K562 (cell line): ENCODE results near the gene CTBS.

Experiments used
- CBX1 ChIP-seq: sonication (generic); IDR thresholded peaks from 2 replicates; pipeline ENCODE4 v1.6.1; 2016; ENCODE audit warnings: antibody characterized with exemption, low read depth, mild to moderate bottlenecking
- GABPA ChIP-seq: fragments of 200-800 bp; sonication (Bioruptor generic); conservative IDR thresholded peaks from 2 replicates; pipeline ENCODE4 v1.6.1; 2016; ENCODE audit warnings: low read depth, missing genetic modification characterization, missing compliant biosample characterization
- GTF2A2 ChIP-seq: IDR thresholded peaks from 2 replicates; pipeline ENCODE4 v1.6.1; 2016; ENCODE audit warnings: mild to moderate bottlenecking, missing genetic modification characterization, missing compliant biosample characterization
- JUN ChIP-seq, 2 experiments: sonication (generic) in 1 of 2; formaldehyde crosslinking in 1 of 2; IDR thresholded peaks; 2 replicates each; pipeline versions ENCODE4 v1.6.1 to v1.8.0; 2012 to 2022; ENCODE audit warnings: borderline replicate concordance in 2 of 2, mild to moderate bottlenecking in 2 of 2, improper control_type of control experiment in 1 of 2, low read depth in 1 of 2, low read length in 1 of 2, missing genetic modification reagents in 1 of 2
- PHF8 ChIP-seq: fragments of 200-600 bp; sonication (generic); IDR thresholded peaks from 2 replicates; pipeline ENCODE4 v1.6.1; 2012; ENCODE audit warnings: mixed run types, mild to moderate bottlenecking, inconsistent platforms, low read length, moderate library complexity, borderline replicate concordance
- POLR2AphosphoS5 ChIP-seq: IDR thresholded peaks from 2 replicates; pipeline ENCODE4 v1.6.1; 2011; ENCODE audit warnings: mild to moderate bottlenecking, low read depth, low read length, moderate library complexity; ENCODE audit not compliant: control insufficient read depth, insufficient read depth
- TAF1 ChIP-seq: IDR thresholded peaks from 2 replicates; pipeline ENCODE4 v1.6.1; 2011; ENCODE audit warnings: mild to moderate bottlenecking, low read length, moderate library complexity; ENCODE audit not compliant: insufficient read depth, control insufficient read depth, severe bottlenecking; ENCODE audit errors: extremely low read depth
- ZC3H8 ChIP-seq: fragments of 450-650 bp; IDR thresholded peaks from 2 replicates; pipeline ENCODE4 v1.6.1; 2017
- TF ChIP-seq, protein P1 (sequence below), 3 experiments: IDR thresholded peaks in 2 of 3; conservative IDR thresholded peaks in 1 of 3; 2 replicates each; pipeline ENCODE4 v1.5.1; 2011 to 2012; ENCODE audit warnings: low read length in 3 of 3, mild to moderate bottlenecking in 3 of 3, control low read depth in 2 of 3, improper control_type of control experiment in 1 of 3, inconsistent platforms in 1 of 3, low read depth in 1 of 3, mixed read lengths in 1 of 3, moderate library complexity in 1 of 3; ENCODE audit not compliant: insufficient read depth in 2 of 3
- TF ChIP-seq, protein P2 (sequence below): fragments of 250-450 bp; sonication (Bioruptor Pico); IDR thresholded peaks from 2 replicates; pipeline ENCODE4 v1.5.0; 2020; ENCODE audit warnings: mild to moderate bottlenecking, borderline replicate concordance
- TF ChIP-seq, protein P3 (sequence below): sonication (generic); IDR thresholded peaks from 2 replicates; pipeline ENCODE4 v1.6.1; 2016
- TF ChIP-seq, protein P4 (sequence below): sonication (generic); formaldehyde crosslinking; IDR thresholded peaks from 2 replicates; pipeline ENCODE4 v1.9.0; 2022; ENCODE audit warnings: mild to moderate bottlenecking, missing genetic modification reagents
- TF ChIP-seq, protein P5 (sequence below): fragments of 450-650 bp; conservative IDR thresholded peaks from 2 replicates; pipeline ENCODE4 v1.6.1; 2016; ENCODE audit warnings: missing genetic modification characterization, low read depth, mild to moderate bottlenecking, missing compliant biosample characterization, moderate library complexity

DNA sequence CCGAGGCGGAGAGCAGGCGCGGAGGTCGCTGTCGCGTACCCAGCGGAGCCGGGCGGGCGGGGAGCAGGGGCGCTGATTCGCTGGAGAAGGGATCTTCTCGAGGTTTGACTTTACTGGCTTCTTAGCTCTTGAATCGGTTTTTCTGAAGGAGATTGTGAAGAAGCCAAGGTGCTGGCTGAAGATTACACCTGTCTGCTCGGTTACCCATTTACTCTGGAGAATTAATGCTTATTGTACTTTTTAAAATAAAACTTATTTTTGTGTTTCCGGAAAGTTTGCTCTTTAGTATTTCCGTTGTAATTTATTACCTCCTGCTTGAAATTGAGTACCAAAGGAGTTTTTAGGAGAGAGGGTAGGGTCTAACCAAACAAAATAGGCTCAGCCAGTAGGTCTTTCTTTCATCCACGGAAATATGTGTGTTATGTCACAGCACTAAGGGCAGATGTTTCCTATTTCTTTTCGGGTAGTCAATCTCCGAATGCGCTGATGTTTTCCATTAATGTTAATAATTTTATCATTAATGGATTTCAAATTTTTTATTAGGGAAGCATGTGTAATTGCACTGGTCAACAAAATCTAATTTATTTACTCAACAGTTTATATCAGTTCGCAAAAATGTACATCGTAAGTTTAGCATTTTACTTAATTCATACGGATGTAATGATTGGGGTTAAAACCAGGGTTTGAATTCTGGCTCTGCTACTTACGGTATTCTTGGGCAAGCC lies 67.3 kb downstream of the CTBS start:
- no peak for TF ChIP-seq ZC3H8
- TF ChIP-seq, protein P1, sequence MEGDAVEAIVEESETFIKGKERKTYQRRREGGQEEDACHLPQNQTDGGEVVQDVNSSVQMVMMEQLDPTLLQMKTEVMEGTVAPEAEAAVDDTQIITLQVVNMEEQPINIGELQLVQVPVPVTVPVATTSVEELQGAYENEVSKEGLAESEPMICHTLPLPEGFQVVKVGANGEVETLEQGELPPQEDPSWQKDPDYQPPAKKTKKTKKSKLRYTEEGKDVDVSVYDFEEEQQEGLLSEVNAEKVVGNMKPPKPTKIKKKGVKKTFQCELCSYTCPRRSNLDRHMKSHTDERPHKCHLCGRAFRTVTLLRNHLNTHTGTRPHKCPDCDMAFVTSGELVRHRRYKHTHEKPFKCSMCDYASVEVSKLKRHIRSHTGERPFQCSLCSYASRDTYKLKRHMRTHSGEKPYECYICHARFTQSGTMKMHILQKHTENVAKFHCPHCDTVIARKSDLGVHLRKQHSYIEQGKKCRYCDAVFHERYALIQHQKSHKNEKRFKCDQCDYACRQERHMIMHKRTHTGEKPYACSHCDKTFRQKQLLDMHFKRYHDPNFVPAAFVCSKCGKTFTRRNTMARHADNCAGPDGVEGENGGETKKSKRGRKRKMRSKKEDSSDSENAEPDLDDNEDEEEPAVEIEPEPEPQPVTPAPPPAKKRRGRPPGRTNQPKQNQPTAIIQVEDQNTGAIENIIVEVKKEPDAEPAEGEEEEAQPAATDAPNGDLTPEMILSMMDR (IDR thresholded peaks at IDR 0.05 in 2 of 3, conservative IDR thresholded peaks at IDR 0.05 in 1 of 3; ENCODE audit: insufficient read depth in 2 of 3, low read depth in 1 of 3, low read length in 3 of 3): no peak; a peak in 1 of 6 replicates
- 0 out of 2 replicates have a peak, but pooled peaks have one; percentile 10 for TF ChIP-seq POLR2AphosphoS5
- peak; percentile 72 for TF ChIP-seq TAF1
- no peak for TF ChIP-seq GTF2A2 (tag)
- TF ChIP-seq, protein P2, sequence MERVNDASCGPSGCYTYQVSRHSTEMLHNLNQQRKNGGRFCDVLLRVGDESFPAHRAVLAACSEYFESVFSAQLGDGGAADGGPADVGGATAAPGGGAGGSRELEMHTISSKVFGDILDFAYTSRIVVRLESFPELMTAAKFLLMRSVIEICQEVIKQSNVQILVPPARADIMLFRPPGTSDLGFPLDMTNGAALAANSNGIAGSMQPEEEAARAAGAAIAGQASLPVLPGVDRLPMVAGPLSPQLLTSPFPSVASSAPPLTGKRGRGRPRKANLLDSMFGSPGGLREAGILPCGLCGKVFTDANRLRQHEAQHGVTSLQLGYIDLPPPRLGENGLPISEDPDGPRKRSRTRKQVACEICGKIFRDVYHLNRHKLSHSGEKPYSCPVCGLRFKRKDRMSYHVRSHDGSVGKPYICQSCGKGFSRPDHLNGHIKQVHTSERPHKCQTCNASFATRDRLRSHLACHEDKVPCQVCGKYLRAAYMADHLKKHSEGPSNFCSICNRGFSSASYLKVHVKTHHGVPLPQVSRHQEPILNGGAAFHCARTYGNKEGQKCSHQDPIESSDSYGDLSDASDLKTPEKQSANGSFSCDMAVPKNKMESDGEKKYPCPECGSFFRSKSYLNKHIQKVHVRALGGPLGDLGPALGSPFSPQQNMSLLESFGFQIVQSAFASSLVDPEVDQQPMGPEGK: no peak
- TF ChIP-seq PHF8: peak; percentile 0; the same call in 1 of the 2 replicates
- no peak for TF ChIP-seq JUN (IDR thresholded peaks at IDR 0.05; ENCODE audit: borderline replicate concordance, low read depth, low read length)
- no peak for TF ChIP-seq JUN (CRISPR knock-in tag; IDR thresholded peaks at IDR 0.05; ENCODE audit: borderline replicate concordance)
- no peak for TF ChIP-seq CBX1
- TF ChIP-seq, protein P3, sequence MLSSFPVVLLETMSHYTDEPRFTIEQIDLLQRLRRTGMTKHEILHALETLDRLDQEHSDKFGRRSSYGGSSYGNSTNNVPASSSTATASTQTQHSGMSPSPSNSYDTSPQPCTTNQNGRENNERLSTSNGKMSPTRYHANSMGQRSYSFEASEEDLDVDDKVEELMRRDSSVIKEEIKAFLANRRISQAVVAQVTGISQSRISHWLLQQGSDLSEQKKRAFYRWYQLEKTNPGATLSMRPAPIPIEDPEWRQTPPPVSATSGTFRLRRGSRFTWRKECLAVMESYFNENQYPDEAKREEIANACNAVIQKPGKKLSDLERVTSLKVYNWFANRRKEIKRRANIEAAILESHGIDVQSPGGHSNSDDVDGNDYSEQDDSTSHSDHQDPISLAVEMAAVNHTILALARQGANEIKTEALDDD: no peak
- TF ChIP-seq, protein P4, sequence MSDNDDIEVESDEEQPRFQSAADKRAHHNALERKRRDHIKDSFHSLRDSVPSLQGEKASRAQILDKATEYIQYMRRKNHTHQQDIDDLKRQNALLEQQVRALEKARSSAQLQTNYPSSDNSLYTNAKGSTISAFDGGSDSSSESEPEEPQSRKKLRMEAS (CRISPR knock-in tag): no peak
- no peak for TF ChIP-seq GABPA (tag)
- TF ChIP-seq, protein P5, sequence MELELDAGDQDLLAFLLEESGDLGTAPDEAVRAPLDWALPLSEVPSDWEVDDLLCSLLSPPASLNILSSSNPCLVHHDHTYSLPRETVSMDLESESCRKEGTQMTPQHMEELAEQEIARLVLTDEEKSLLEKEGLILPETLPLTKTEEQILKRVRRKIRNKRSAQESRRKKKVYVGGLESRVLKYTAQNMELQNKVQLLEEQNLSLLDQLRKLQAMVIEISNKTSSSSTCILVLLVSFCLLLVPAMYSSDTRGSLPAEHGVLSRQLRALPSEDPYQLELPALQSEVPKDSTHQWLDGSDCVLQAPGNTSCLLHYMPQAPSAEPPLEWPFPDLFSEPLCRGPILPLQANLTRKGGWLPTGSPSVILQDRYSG (tag): no peak
